Uterus (tissue), 4 donors: ENCODE data around the gene PCDHA10. TPM values are rescaled to one million over a fixed set of nuclear protein-coding genes. Genes with fewer than 3 reads are reported as not detected.
A peak's percentile ranks its signal among the peaks of the same experiment; 100 is the strongest.
"Not testable (repeated sequence)": the region's sequence is repeated elsewhere in the genome, so short reads cannot be mapped to it uniquely, and the experiment has no call there.

Source experiments
- DNase-seq, 2 donors: peaks; one replicate each; pipeline ENCODE4 v3.0.0-alpha.2; 2019 to 2020
- H3K27ac ChIP-seq, 2 donors: fragments of 200-600 bp; sonication (generic); 1 replicate in 1 of 2; 2 replicates in 1 of 2; pipeline ENCODE4 v1.5.1; 2016 to 2018
- H3K27me3 ChIP-seq, 2 donors: fragments of 200-600 bp; sonication (generic); one replicate each; pipeline ENCODE4 v1.5.1; 2018 to 2019; ENCODE audit warnings: control low read depth in 1 of 2
- H3K36me3 ChIP-seq, 2 donors: fragments of 200-600 bp; sonication (generic); one replicate each; pipeline ENCODE4 v1.5.1; 2019; ENCODE audit warnings: control low read depth in 1 of 2
- H3K4me1 ChIP-seq, 2 donors: fragments of 200-600 bp; sonication (generic); one replicate each; pipeline ENCODE4 v1.5.1; 2018 to 2019; ENCODE audit warnings: control low read depth in 1 of 2
- H3K4me3 ChIP-seq, 2 donors: fragments of 200-600 bp; sonication (generic); 1 replicate in 1 of 2; 2 replicates in 1 of 2; pipeline ENCODE4 v1.5.1; 2018 to 2019; ENCODE audit warnings: mild to moderate bottlenecking in 1 of 2
- H3K9me3 ChIP-seq, 2 donors: fragments of 200-600 bp; sonication (generic); one replicate each; pipeline ENCODE4 v1.5.1; 2019; ENCODE audit warnings: control low read depth in 1 of 2
- CTCF ChIP-seq, 4 experiments: fragments of 200-600 bp in 2 of 4; fragments of 450-650 bp in 2 of 4; sonication (generic) in 2 of 4; IDR thresholded peaks; one replicate each; pipeline ENCODE4 v1.5.1; 2016 to 2019; ENCODE audit warnings: antibody characterized with exemption in 4 of 4, mild to moderate bottlenecking in 2 of 4, moderate library complexity in 1 of 4
- POLR2A ChIP-seq, 2 donors: fragments of 450-650 bp; IDR thresholded peaks; one replicate each; pipeline ENCODE4 v1.6.1; 2016; ENCODE audit warnings: antibody characterized with exemption in 2 of 2, mild to moderate bottlenecking in 1 of 2, moderate library complexity in 1 of 2
- intact Hi-C: fragments of 100-400 bp; cut with DNase I; formaldehyde crosslinking; loops from one replicate; pipeline ENCODE4 v1.15.1; 2023; ENCODE audit warnings: low total_unique reads
- total RNA-seq, 4 donors: library from RNA; depleted of rRNA in 3 of 4; stranded (reverse); fragments of >200 nt in 3 of 4; gene quantifications; one replicate each; pipeline versions ENCODE4 v1.1.0 to v1.2.4, GENCODE V29; 2014 to 2023
- donor health status: DM: yes; HTN: yes; CAD: no.

Gene PCDHA10
- total RNA-seq, 4 donors from 2014 or later, result under 0.01 to 3.1 (median 1.6) TPM

- peak in 1 of 4 experiments; percentile 8 for TF ChIP-seq CTCF (IDR thresholded peaks at IDR 0.05)
- no peak for TF ChIP-seq POLR2A (IDR thresholded peaks at IDR 0.05)
- Histone ChIP-seq H3K9me3 (peaks cover 0 to 16% of the 10 kb centered on the region in 2 donors), H3K27me3 (no peaks in the 10 kb centered on the region), H3K27ac (no peak overlapping the region), H3K36me3 (no peaks in the 10 kb centered on the region), H3K4me3 (peak overlapping the region in 1 of 2 donors; percentile 21), H3K4me1 (no peaks in the 10 kb centered on the region)
- intact Hi-C loops, result no loop called here
- no peak for DNase-seq
Observed at GRCh38 chr5:140828362-140828737, 27.3 kb upstream of the PCDHA10 start.

GRCh38 chr5:140829511-140830501 lies 25.9 kb upstream of the PCDHA10 start:
- peaks cover 0 to 20% of the 10 kb centered on the region in 2 donors for H3K9me3 ChIP-seq
- H3K36me3 ChIP-seq, DNase-seq, H3K27ac ChIP-seq, H3K4me1 ChIP-seq, H3K27me3 ChIP-seq, intact Hi-C loops, H3K4me3 ChIP-seq: not testable (repeated sequence)

GRCh38 chr5:140833993-140834392 lies 21.7 kb upstream of the PCDHA10 start, which contains the start of gene PCDHA7:
Gene PCDHA7 (plus strand): TSS chr5:140834269. CDS start chr5:140834384, 115 bp downstream.
- peaks cover 0 to 12% of the 10 kb centered on the region in 2 donors for H3K9me3 ChIP-seq
- H3K4me1 ChIP-seq, result no peaks in the 10 kb centered on the region
- H3K4me3 ChIP-seq, result peak within 1 kb of the TSS in 1 of 2 donors; percentile 11
- intact Hi-C loops, result no loop called here
- H3K36me3 ChIP-seq, result no peaks in the 10 kb centered on the region
- DNase-seq, result no peak
- TF ChIP-seq CTCF (IDR thresholded peaks at IDR 0.05), result peak in 1 of 4 experiments; percentile 15
- no peak for TF ChIP-seq POLR2A (IDR thresholded peaks at IDR 0.05)
- peaks cover 0 to 3% of the 10 kb centered on the region in 2 donors for H3K27me3 ChIP-seq
- no peak within 1 kb of the TSS for H3K27ac ChIP-seq

GRCh38 chr5:140834439-140835008 lies 21.2 kb upstream of the PCDHA10 start:
- H3K36me3 ChIP-seq, H3K4me1 ChIP-seq, H3K27ac ChIP-seq, intact Hi-C loops, H3K27me3 ChIP-seq, DNase-seq: not testable (repeated sequence)
- Histone ChIP-seq H3K9me3 (peaks cover 0 to 12% of the 10 kb centered on the region in 2 donors), H3K4me3 (peak overlapping the region in 1 of 2 donors; percentile 11)

- Histone ChIP-seq H3K9me3 (peaks cover 0 to 9% of the 10 kb centered on the region in 2 donors), H3K4me3 (no peak overlapping the region), H3K4me1 (no peaks in the 10 kb centered on the region), H3K27me3 (peaks cover 0 to 3% of the 10 kb centered on the region in 2 donors), H3K27ac (no peak overlapping the region), H3K36me3 (no peaks in the 10 kb centered on the region)
- no peak for DNase-seq
- intact Hi-C loops, result no loop called here
- TF ChIP-seq CTCF (IDR thresholded peaks at IDR 0.05) (no peak), POLR2A (IDR thresholded peaks at IDR 0.05) (no peak)
Observed at GRCh38 chr5:140835622-140836510, 19.8 kb upstream of the PCDHA10 start.
